ENCODE measurements around the gene APELA.
"Not testable (repeated sequence)": the region's sequence is repeated elsewhere in the genome, so short reads cannot be mapped to it uniquely, and the experiment has no call there.

APELA gene, protein sequence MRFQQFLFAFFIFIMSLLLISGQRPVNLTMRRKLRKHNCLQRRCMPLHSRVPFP

DNA sequence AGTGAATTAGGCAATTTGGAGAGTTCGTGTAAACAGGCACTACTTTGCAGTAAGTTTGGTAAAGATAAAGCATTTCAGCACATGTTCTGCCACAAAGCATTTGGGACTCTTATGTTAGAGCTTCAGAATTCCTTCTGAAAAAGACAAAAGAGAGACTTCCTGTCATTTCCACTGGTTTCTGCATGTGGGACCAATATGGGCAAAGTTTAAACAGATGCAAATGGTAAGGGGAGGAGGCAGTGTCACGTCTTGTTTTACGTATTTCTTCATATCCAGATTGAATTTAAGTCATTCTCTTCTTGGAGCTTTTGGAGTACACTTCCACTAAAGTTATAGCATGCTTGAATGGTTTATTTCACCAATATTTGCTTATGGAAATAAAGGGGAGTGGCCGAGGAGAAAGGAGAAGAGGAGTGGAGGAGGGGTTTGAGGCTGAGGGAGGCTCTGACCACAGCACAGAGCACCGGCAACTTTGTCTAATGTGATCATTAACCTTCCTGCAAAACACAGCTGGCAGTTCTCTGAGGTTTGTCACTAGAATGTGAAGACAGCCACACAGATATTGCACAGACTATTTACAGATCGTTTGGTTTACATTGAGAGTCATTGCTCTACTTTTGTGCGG is at the start of gene APELA:
APELA (plus strand) TSS at position 479 of the 625 bp plus-strand sequence. CDS start 154 bp downstream, outside the sequence.
- no peak for DNase-seq

DNA sequence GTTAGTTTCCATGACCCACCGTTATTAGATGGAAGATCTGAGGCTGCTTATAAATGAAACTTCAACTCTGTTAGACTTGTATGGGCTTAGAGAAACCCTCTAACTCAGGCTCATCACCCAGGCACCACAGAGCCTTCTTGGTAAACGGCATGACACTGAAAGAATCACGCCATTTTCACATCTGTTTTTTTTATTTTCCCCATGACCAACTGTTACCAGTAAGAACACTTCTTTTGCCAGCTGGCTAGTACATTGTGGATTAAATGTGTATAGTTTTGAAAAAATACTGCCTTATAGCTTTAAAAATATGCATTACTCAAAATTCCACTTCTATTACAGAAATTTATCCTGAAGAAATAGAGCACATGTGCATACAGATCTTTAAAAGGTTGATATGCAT is 48.0 kb upstream of the APELA start:
- no peak for DNase-seq

DNA sequence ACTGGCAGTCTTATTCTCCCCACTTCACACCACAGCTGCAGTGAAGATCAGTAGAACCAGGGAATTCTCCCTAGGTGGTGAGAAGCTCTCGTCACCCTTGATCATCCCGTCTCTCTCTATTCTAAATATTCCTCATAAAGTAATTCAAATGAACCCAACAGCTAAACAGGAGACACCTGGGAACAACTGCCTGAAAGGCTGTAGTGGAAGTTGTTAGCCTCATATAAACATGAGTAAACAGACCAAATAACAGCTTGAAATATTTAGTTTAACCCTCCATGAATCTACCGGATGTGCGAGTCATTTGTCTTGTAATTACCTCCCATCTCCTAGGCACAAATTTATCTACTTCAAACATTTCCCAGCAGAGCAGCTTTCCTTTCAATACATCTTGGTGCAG is 30.4 kb upstream of the APELA start:
- no peak for DNase-seq

DNA sequence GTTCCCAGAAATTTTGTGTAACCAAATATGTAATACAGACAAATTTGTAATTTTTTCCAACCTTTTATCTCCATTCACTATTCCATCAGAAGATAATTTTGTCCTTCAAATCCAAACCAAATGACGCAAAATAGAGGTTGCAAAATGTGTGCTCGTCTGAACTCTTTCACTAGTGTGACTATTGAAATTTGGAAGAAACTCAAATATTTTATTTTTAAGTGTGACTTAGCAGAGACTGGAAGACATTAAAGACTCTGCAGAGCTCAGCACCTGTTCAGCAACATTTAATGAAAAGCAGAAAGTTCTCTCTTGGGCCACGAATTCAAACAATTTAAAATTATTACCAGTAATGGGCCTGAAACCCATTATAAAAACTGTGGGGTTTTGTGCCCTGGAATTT is 30.0 kb upstream of the APELA start:
- DNase-seq, result no peak

DNA sequence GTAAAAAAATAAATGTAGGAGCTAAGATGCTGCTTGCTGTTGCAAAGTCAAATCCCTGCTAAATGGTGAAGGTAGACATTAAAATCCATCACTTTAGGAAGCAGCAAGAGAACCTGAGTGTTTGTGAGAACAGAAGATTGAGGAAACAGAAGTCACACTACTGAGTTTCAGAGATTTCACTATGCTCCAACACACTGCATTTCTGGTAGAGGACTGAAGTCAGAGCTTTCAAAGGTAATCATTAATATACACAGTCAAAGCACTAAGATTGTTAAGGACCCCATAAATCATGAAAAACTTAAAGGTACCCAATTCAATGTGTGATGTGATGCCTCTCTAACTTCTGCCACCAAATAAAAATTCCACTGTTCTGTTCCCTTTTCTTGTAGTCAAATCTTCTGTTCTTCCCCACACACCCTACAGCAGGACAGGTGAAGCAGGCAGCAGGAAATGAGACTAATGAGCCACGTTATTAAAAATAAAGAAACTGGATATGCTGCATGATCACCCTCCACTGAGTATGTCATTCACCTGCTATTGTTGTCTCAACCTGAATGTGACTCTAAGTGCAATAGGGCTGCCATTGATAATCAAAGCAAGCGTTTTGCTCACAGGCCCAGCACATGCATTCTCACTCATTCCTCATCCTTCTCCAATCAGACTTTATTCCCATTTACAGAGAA is 28.9 kb upstream of the APELA start:
- DNase-seq, result no peak

DNA sequence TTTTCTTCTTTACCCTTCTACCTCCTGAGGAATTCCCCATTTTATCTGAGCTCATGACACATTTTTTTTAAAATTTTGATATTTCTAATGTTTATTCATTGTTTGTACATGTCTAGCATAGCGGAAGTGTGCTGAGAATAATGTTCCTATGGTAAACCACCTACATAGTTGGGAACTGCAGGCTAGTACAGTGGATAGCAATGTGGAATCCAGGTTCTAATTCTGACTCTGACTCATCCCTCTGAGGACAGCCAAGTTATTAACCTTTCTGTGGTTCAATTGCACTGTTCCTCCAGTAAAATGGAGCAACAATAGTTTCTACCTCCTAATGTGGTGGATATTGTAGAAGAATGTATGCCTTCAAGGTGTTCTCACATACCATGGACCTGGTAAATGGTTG is 20.6 kb upstream of the APELA start:
- DNase-seq, result no peak

DNA sequence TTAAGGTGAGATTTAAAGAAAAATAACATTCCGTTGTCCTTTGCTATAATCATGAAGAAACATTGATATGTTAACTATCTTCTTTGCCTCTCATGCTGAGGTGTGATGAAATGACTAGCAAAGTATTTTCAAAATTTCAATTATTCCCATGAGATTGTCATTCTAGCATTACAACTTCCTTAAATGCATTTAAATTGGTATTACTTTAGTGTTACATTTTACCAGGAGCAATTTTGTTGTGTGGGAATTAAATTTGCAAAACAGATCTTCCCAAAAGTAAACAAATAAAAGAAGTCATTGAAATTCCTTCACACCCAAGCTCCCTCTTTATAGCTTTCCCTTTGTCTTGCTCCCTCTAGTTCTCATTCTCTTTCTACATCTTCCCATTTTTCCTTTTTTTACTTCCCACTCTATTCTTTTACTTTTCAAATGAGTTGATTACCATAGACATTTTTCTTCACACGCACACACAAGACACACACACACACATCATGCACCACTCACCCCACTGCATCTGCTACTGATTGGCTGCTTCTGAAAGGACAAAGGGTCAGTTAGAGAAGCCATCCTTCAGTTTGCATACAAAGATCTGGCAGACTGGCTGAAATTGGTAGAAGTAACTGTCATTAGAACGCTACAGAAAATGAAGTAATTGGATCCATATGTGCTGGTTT is 10.0 kb upstream of the APELA start:
- DNase-seq, result no peak

DNA sequence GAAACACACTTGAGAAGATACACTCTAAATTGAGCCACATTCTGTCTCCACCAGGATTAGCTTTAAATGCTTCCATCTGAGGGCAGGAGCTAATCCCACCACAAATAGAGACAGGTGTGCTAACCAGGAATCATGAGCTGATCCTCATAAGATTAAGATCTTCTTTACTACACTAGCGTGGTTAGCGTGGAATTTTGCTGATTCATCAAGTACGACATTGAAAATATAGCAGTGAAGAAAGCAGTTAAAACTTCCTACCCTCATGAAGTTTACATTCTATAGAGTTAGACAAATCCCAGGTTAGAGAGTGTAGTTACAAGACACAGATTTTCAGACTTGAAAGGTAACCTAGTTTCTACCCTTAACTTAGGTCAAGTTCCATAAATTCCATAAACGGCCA is 5.3 kb upstream of the APELA start:
- DNase-seq, result no peak

DNA sequence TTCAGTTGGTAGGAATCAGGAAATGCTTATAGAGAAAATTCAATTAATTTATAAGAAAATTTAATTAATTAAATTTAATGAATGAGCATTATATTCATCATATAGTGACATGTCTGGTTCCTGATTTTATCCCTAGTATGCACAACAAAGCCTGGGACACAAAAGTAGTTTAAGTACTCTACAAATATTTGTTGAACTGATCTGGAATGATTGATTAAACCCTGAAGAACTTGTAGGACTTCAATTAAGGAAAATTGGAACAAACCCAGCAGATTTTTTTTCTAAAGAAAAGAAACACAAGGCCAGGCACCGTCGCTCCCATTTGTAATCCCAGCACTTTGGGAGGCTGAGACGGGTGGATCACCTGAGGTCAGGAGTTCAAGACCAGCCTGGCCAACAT is 4.5 kb upstream of the APELA start:
- no peak for DNase-seq

DNA sequence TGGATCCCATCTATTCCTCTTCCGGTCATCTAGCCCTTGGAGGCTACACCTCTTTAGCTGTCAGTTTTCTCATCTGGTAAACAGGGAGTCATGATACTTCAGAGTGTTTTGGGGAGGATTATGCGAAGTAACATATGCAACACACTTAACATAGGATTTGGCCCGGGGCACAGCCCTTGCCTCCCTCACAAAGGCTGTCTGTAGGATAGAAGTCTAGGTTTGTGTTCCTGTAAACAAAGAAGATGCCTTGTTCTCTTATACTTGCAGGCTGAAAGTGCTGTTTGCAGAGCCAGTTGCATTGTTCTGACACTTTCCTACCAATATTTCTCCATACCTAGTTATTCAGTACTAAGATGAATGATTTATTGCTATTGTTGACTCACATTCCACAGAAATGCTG is 2.2 kb upstream of the APELA start:
- no peak for DNase-seq

DNA sequence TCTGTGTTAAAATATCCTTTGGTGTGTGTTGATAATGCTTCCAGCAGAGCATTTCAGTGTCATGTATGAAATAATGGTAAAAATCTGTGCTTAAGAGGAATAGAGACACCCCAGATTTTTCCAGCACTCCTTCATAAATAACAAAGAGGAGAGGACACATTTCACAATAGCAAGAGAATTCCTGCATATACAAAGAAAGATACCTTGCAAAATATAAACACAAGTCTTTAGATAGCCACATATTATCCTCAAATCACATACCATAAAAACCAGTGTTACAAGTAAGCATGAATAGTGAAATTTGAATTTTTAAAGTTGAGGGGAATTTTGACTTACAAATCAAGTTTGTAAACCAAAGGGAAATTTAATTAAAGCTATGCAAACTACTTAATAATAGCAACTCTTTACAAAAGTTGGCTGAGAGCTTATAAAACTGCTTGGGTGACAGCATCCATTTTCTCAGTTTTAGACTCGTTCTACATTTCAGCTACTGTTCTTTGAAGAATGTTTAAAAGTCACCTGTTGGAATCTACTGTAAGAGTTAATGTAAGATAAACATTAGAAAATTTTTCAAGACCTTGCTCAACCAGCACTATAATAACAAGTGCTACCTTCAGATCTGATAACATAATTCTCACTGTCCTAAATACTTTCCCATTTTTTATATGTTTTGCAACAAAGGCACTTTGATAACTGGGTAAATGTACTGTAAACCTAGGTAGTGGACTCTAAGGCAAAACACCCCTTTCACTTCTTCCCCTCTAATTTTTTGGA is 3.7 kb downstream of the APELA start:
- no peak for DNase-seq

DNA sequence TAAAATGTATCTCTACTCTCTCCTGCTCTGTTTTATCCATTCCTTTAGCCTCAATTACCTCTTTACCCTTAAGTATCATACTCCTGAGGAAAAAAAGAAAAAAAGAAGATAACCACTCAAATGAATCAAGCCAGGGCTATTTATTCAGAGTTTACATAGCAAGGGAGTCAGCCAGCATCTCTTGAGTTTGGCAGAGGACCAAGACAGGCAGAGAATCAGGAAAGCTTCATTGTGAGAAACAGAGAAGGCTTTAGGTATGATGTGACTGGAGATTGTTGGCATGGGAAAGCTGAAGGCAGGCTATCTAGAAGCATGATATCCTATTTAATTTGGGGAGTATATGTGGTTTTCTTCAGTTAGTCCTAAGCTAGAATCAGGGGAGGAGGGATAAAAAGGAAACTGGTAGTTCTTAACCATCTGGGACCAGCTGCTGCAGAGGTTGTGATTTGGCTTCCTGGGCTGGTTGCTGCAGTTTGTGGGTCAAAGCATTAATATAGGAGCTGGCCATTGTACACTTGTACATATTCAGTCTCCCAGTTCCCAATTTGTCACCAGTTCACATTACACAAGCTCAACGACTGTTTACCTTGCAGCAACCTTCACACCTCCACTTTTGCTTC is 11.2 kb downstream of the APELA start:
- no peak for DNase-seq

DNA sequence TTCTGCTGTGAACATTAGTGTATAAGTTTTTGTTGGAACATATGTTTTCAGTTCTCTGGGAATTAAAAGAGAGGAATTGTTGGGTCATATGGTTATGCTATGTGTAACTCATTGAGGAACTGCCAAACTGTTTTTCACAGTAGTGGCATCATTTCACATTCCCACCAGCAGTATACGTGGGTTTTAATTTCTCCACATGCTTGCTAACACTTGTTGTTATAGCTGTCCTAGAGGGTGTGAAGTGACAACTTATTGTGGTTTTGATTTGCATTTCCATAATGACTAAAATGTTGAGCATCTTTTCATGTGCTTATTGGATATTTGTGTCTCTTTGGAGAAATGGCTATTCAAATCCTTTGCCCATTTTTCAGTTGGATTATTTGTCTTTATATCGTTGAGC is 13.7 kb downstream of the APELA start:
- no peak for DNase-seq

DNA sequence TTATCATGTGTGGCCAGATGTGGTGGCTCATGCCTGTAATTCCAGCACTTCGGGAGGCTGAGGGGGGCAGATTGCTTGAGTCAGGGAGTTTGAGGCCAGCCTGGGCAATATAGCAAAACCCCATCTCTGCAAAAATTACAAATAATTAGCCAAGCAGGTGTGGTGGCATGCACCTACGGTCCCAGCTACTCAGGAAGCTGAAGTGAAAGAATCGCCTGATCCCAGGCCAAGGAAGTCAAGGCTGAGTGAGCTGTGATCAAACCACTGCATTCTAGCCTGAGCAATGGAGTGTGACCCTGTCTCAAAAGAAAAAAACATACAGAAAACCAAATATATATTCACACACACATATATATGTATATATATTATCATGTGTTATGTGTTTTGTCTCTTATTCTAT is 15.0 kb downstream of the APELA start:
- no peak for DNase-seq

DNA sequence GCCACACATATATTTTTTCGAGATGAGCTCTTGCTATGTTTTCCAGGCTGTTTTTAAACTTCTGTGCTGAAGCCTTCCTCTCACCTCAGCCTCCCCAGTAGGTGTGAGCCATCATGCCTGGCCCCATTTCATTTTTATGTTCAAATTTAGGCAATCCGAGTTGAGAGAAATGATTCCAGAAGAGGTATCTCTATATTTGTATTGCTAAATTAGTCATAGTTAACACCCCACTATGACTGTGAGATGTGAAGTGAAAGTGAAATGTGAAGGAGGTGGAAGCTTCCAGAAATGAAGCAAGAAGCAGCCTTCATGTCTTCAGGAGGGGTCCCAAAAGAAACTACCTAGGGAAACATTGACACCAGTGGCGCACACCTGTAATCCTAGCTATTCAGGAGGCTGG is 17.7 kb downstream of the APELA start:
- DNase-seq, result no peak

DNA sequence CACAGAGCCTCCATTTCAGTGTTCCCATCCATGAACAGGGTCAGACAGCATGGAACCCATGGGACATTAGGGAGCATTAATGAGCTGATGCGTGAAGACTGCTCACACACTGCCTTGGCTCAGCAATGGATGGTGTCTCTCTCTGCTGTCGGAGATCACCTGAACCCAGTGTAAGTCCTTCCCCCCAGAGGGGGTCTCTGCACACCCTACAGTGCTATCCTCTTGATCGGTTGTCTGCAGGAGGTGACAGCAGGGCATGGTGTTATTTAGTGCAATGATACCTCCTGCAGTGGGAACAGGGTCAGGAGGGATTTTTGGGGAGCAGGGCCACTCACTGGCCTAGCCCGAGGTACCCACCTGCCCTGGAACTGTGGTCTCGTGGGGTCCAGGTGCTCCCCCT is 25.6 kb downstream of the APELA start:
- DNase-seq, result no peak

DNA sequence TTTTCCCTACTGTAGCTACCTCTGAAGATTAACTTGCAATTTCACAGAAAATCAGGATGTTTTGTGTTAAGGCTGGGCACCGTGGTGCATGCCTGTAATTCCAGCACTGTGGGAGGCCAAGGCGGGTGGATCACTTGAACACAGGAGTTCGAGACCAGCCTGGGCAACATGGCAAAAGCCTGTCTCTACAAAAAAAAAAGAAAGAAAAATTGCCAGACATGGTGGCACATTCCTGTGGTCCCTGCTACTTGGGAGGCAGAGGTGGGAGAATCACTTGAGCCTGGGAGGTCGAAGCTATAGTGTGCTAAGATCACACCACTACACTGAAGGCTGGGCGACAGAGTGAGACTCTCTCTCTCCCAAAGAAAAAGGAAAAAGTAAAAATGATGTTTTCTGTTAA is 27.4 kb downstream of the APELA start:
- no peak for DNase-seq

DNA sequence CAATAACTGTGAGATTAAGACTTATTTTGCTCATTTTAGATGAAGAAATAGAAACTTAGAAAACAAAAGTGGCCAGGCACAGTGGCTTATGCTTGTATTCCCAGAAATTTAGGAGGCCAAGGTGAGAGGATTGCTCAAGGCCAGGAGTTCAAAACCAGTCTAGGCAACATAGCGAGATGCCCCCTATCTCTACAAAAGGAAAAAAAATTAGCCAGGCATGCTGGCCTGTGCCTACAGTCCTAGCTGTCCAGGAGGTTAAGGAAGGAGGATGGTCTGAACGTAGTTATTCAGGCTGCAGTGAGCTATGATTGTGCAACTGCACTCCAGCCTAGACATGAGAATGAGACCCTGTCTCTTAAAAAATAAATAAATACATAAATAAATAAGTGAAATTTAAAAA is 28.0 kb downstream of the APELA start:
- DNase-seq, result no peak

DNA sequence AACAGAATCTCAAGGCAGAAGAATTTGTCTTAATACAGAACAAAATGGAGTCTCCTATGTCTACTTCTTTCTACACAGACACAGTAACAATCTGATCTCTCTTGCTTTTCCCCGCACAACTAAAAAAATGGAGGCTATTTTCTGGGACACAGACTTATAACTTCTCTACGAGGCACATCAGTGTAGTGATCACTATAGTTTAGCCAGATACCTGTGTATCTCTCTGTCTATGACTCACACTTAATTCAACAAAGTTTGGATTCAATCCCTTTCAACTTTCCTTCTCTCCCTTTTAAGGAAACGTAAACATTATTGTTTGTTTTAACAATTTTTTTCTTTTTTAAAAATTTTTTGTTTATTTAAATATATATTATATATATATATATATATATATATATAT is 29.4 kb downstream of the APELA start:
- DNase-seq, result no peak

DNA sequence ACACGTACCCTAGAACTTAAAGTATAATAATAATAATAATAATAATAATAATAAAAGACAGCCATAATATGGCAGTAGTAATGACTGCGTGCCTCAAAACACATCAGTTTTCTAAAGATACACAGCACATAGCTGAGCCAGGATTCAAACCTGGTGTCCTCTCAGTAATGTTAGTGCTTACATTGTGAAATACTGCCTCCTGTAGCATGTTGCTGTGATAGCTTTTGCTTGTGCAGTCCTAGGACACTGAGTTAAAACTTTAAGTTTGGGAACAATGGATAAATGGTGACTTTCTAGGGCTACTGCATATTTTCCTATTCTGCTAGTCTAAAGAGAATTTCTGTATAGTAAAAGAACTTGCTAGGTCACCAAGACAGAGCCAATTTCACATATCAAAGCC is 36.5 kb downstream of the APELA start:
- DNase-seq, result not testable (repeated sequence)

DNA sequence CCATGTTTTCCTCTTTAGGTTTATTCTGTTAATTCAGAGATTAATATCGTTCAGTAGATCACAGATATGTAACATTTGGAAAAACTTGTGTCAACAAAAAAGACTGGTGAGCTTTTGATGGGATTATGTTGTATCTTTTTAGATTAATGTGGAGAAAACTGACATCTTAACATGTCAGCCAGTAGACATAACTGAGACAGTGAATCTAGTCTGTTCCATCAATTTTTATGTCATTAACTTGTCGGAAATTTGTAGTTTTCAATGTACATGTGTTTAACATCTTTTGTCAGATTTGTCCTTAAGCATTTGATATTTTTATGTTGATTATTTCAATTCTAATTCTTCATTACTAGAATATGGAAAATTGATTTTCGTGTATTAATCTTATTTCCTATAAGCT is 42.0 kb downstream of the APELA start:
- no peak for DNase-seq

DNA sequence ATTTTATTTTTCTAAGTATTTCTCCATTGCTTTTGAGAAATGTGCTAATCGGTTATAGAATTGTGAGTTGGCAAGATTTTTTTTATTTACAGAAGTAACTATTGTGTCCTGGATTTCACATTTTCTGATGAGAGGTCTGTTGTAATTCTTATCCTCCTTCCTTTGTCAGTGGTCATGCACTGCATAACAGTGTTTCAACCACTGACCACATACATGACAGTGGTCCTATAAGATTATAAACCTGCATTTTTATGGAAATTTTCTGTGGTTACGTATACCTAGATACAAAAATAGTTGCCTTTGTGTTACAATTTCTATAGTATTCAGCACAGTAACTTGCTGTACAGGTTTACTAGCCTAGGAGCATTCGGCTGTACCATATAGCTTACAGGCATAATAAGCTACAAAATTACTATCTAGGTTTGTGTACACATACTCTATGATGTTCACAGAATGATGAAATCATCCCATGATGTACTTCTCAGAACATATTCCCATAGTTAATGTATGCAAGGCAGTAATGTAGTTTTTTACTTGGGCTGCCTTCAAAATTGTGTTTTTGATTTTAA is 47.8 kb downstream of the APELA start:
- no peak for DNase-seq

DNA sequence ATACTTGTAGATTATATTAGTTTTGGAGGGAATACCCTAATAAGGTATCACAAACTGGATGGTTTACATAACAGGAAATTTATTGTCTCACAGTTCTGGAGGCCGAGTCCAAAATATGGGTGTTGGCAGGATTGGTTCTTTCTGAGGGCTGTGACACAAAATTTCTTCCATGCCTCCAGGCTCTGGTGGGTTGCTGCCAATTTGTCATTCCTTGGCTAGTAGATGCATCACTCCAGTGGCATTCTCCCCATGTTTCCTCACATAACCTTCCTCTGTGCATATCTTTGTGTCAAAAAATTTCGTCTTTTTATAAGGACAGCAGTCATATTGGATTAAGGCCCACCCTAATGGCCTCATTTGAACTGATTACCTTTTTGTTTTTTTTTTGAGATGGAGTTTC is 49.3 kb downstream of the APELA start:
- no peak for DNase-seq

Measured in NCI-H2171 treated with DMSO at 0.1 percent for 48 hours (cell line).